Bronchial epithelial cell (primary cell): Measurements from ENCODE around the gene ZFP91. TPM values are rescaled to one million over a fixed set of nuclear protein-coding genes. Genes with fewer than 3 reads are reported as not detected.

ENCODE experiments used
- DNase-seq: peaks from one replicate; pipeline ENCODE4 v3.0.0-alpha.2; 2010; ENCODE audit warnings: low read depth
- FAIRE-seq: peaks from 2 replicates; lab custom pipeline; 2011; peaks lifted over from hg19 to GRCh38; lab: Jason Lieb, UNC
- H3K27me3 ChIP-seq: 2 replicates; pipeline ENCODE4 v1.5.1; 2011; ENCODE audit warnings: low read length; ENCODE audit not compliant: control insufficient read depth, insufficient read depth
- H3K36me3 ChIP-seq: 2 replicates; pipeline ENCODE4 v1.5.1; 2011; ENCODE audit warnings: low read length; ENCODE audit not compliant: control insufficient read depth, insufficient read depth
- H3K4me3 ChIP-seq: 2 replicates; pipeline ENCODE4 v1.5.1; 2011; ENCODE audit warnings: mild to moderate bottlenecking, low read depth, low read length, control low read depth
- CTCF ChIP-seq: IDR thresholded peaks from 2 replicates; pipeline ENCODE4 v1.5.1; 2011; ENCODE audit warnings: mild to moderate bottlenecking, moderate library complexity, low read length, control low read depth, inconsistent platforms; ENCODE audit not compliant: insufficient read depth, severe bottlenecking
- total RNA-seq: library from RNA; depleted of rRNA; stranded (reverse); fragments of >200 nt; gene quantifications from 2 replicates; pipeline ENCODE4 v1.2.1, GENCODE V29; 2014

The ZFP91 gene
- total RNA-seq, 1 donor from 2014 or later, result 49.5 TPM

GRCh38 chr11:58574881-58575280 is 4.0 kb upstream of the ZFP91 start:
- H3K36me3 ChIP-seq, result no peaks in the 10 kb centered on the region
- FAIRE-seq (no peak), DNase-seq (peak; percentile 68)
- no peak overlapping the region for H3K4me3 ChIP-seq
- no peak for TF ChIP-seq CTCF
- H3K27me3 ChIP-seq, result no peaks in the 10 kb centered on the region

GRCh38 chr11:58575377-58576020 is 3.4 kb upstream of the ZFP91 start, which contains the start of gene LPXN:
Gene LPXN (minus strand): TSS chr11:58575856. CDS start chr11:58575772, 84 bp downstream.
- no peaks in the 10 kb centered on the region for H3K36me3 ChIP-seq
- TF ChIP-seq CTCF, result no peak
- H3K27me3 ChIP-seq, result no peaks in the 10 kb centered on the region
- FAIRE-seq (no peak), DNase-seq (peak; percentile 76)
- no peak within 1 kb of the TSS for H3K4me3 ChIP-seq

- peak; percentile 37 for TF ChIP-seq CTCF
- FAIRE-seq, result no peak
These were observed 1.9 kb upstream of the ZFP91 start for GRCh38 chr11:58576887-58577471.

GRCh38 chr11:58577555-58578135 is 1.2 kb upstream of the ZFP91 start:
- DNase-seq (peak; percentile 88), FAIRE-seq (no peak)
- H3K36me3 ChIP-seq, result no peaks in the 10 kb centered on the region
- H3K4me3 ChIP-seq, result peak overlapping the region; percentile 99
- no peak for TF ChIP-seq CTCF
- no peaks in the 10 kb centered on the region for H3K27me3 ChIP-seq

More at GRCh38 chr11:58576887-58577471, 1.9 kb upstream of the ZFP91 start:
- Histone ChIP-seq H3K27me3 (no peaks in the 10 kb centered on the region), H3K4me3 (peak overlapping the region; percentile 99), H3K36me3 (no peaks in the 10 kb centered on the region)
- DNase-seq, result peak; percentile 59

GRCh38 chr11:58578136-58578634 is 678 bp upstream of the ZFP91 start:
- no peak for TF ChIP-seq CTCF
- Histone ChIP-seq H3K27me3 (no peaks in the 10 kb centered on the region), H3K4me3 (peak overlapping the region; percentile 99), H3K36me3 (no peaks in the 10 kb centered on the region)
- peak; percentile 95 for FAIRE-seq
- DNase-seq, result peak; percentile 97
